ENCODE data around the gene KCNIP2. TPM values are rescaled to one million over a fixed set of nuclear protein-coding genes. Genes with fewer than 3 reads are reported as not detected.

The KCNIP2 gene
- total and polyA plus RNA-seq, 2 donors (not counting 1 experiment from before 2014, with no cell fraction given) = 0.37 to 1.8 TPM

GRCh38 chr10:101879456-101880231 is 36.0 kb upstream of the KCNIP2 start:
- no peaks in the 10 kb centered on the region for H3K27me3 ChIP-seq (ENCODE audit: control insufficient read depth, insufficient read depth, low read length)
- H2AFZ ChIP-seq (ENCODE audit: low read length) = no peak overlapping the region
- TF ChIP-seq CTCF (conservative IDR thresholded peaks at IDR 0.05 in 1 of 2, IDR thresholded peaks at IDR 0.05 in 1 of 2; ENCODE audit: low read depth in 1 of 2, low read length in 2 of 2) (no peak), EZH2 (IDR thresholded peaks at IDR 0.05; ENCODE audit: low read length, missing control alignments) (no peak)
- no peak overlapping the region for H3K9ac ChIP-seq (ENCODE audit: insufficient read depth, low read length)
- peak overlapping the region; percentile 51 for H3K27ac ChIP-seq (ENCODE audit: insufficient read depth, low read length)
- no peaks in the 10 kb centered on the region for H3K9me3 ChIP-seq (ENCODE audit: control insufficient read depth, insufficient read depth, low read depth, low read length)
- H3K4me1 ChIP-seq (ENCODE audit: control insufficient read depth, extremely low read depth, insufficient read depth, low read length) = peaks cover 3% of the 10 kb centered on the region
- DNase-seq (ENCODE audit: low read depth in 2 of 2) = peak; percentile 37 to 97
- peak overlapping the region; percentile 13 for H3K4me2 ChIP-seq (ENCODE audit: extremely low read depth, insufficient read depth, low read length)
- no peaks in the 10 kb centered on the region for H3K36me3 ChIP-seq (ENCODE audit: control insufficient read depth, insufficient read depth, low read length)
- no peaks in the 10 kb centered on the region for H3K79me2 ChIP-seq (ENCODE audit: control insufficient read depth, insufficient read depth, low read length)
- H4K20me1 ChIP-seq (ENCODE audit: control insufficient read depth, extremely low read depth, insufficient read depth, low read length) = no peaks in the 10 kb centered on the region
- no peak overlapping the region for H3K4me3 ChIP-seq (replicated peaks in 1 of 4; ENCODE audit: control extremely low read depth in 1 of 4, insufficient read depth in 1 of 4, low read depth in 3 of 4, low read length in 4 of 4)

- H3K4me2 ChIP-seq (ENCODE audit: extremely low read depth, insufficient read depth, low read length) = no peak overlapping the region
- TF ChIP-seq EZH2 (IDR thresholded peaks at IDR 0.05; ENCODE audit: low read length, missing control alignments) (no peak), CTCF (conservative IDR thresholded peaks at IDR 0.05 in 1 of 2, IDR thresholded peaks at IDR 0.05 in 1 of 2; ENCODE audit: low read depth in 1 of 2, low read length in 2 of 2) (no peak)
- no peaks in the 10 kb centered on the region for H3K27me3 ChIP-seq (ENCODE audit: control insufficient read depth, insufficient read depth, low read length)
- no peaks in the 10 kb centered on the region for H4K20me1 ChIP-seq (ENCODE audit: control insufficient read depth, extremely low read depth, insufficient read depth, low read length)
- H3K79me2 ChIP-seq (ENCODE audit: control insufficient read depth, insufficient read depth, low read length) = no peaks in the 10 kb centered on the region
- no peaks in the 10 kb centered on the region for H3K36me3 ChIP-seq (ENCODE audit: control insufficient read depth, insufficient read depth, low read length)
- no peak overlapping the region for H3K27ac ChIP-seq (ENCODE audit: insufficient read depth, low read length)
- H3K9me3 ChIP-seq (ENCODE audit: control insufficient read depth, insufficient read depth, low read depth, low read length) = no peaks in the 10 kb centered on the region
- H3K4me3 ChIP-seq (replicated peaks in 1 of 4; ENCODE audit: control extremely low read depth in 1 of 4, insufficient read depth in 1 of 4, low read depth in 3 of 4, low read length in 4 of 4) = no peak overlapping the region
- H2AFZ ChIP-seq (ENCODE audit: low read length) = no peak overlapping the region
- H3K9ac ChIP-seq (ENCODE audit: insufficient read depth, low read length) = no peak overlapping the region
- DNase-seq (ENCODE audit: low read depth in 2 of 2) = no peak
- peaks cover 3% of the 10 kb centered on the region for H3K4me1 ChIP-seq (ENCODE audit: control insufficient read depth, extremely low read depth, insufficient read depth, low read length)
Measured at GRCh38 chr10:101878869-101879268, 35.3 kb upstream of the KCNIP2 start.

- no peak overlapping the region for H3K4me2 ChIP-seq (ENCODE audit: extremely low read depth, insufficient read depth, low read length)
- H3K9ac ChIP-seq (ENCODE audit: insufficient read depth, low read length) = no peak overlapping the region
- no peaks in the 10 kb centered on the region for H3K36me3 ChIP-seq (ENCODE audit: control insufficient read depth, insufficient read depth, low read length)
- TF ChIP-seq CTCF (conservative IDR thresholded peaks at IDR 0.05 in 1 of 2, IDR thresholded peaks at IDR 0.05 in 1 of 2; ENCODE audit: low read depth in 1 of 2, low read length in 2 of 2) = no peak
- TF ChIP-seq EZH2 (IDR thresholded peaks at IDR 0.05; ENCODE audit: low read length, missing control alignments) = no peak
- no peak overlapping the region for H3K4me3 ChIP-seq (replicated peaks in 1 of 4; ENCODE audit: control extremely low read depth in 1 of 4, insufficient read depth in 1 of 4, low read depth in 3 of 4, low read length in 4 of 4)
- H3K9me3 ChIP-seq (ENCODE audit: control insufficient read depth, insufficient read depth, low read depth, low read length) = no peaks in the 10 kb centered on the region
- no peaks in the 10 kb centered on the region for H3K79me2 ChIP-seq (ENCODE audit: control insufficient read depth, insufficient read depth, low read length)
- no peak overlapping the region for H3K27ac ChIP-seq (ENCODE audit: insufficient read depth, low read length)
- no peak overlapping the region for H2AFZ ChIP-seq (ENCODE audit: low read length)
- H3K27me3 ChIP-seq (ENCODE audit: control insufficient read depth, insufficient read depth, low read length) = no peaks in the 10 kb centered on the region
- H3K4me1 ChIP-seq (ENCODE audit: control insufficient read depth, extremely low read depth, insufficient read depth, low read length) = peaks cover 3% of the 10 kb centered on the region
- DNase-seq (ENCODE audit: low read depth in 2 of 2) = no peak
- no peaks in the 10 kb centered on the region for H4K20me1 ChIP-seq (ENCODE audit: control insufficient read depth, extremely low read depth, insufficient read depth, low read length)
Measured at GRCh38 chr10:101875068-101875688, 31.6 kb upstream of the KCNIP2 start.

Data from fibroblast of lung (primary cell).